KOPT-K1 (cell line): Measurements from ENCODE around the gene LAMTOR1.

Experiments
- H3K27ac ChIP-seq: fragments of 200-600 bp; sonication (generic); 2 replicates; pipeline ENCODE4 v1.5.1; 2016; ENCODE audit warnings: antibody characterized with exemption, mild to moderate bottlenecking, low read depth, low read length; ENCODE audit not compliant: poor library complexity, severe bottlenecking
- H3K36me3 ChIP-seq: fragments of 200-600 bp; sonication (generic); 2 replicates; pipeline ENCODE4 v1.5.1; 2017; ENCODE audit warnings: antibody characterized with exemption, mild to moderate bottlenecking, low read length, moderate library complexity; ENCODE audit not compliant: insufficient read depth
- H3K9me3 ChIP-seq: fragments of 200-600 bp; sonication (generic); 2 replicates; pipeline ENCODE4 v1.5.1; 2017; ENCODE audit warnings: antibody characterized with exemption, low read length, mild to moderate bottlenecking; ENCODE audit not compliant: insufficient read depth, poor library complexity, severe bottlenecking

The LAMTOR1 gene

GRCh38 chr11:72103754-72104167, 664 bp upstream of the LAMTOR1 start:
- H3K9me3 ChIP-seq, result no peaks in the 10 kb centered on the region
- H3K36me3 ChIP-seq, result peaks cover 42% of the 10 kb centered on the region
- peak overlapping the region; percentile 89 for H3K27ac ChIP-seq

- H3K36me3 ChIP-seq, result peaks cover 42% of the 10 kb centered on the region
- H3K27ac ChIP-seq, result peak overlapping the region; percentile 89
- H3K9me3 ChIP-seq, result no peaks in the 10 kb centered on the region
These were observed 509 bp downstream of the LAMTOR1 start for GRCh38 chr11:72102631-72102945.

GRCh38 chr11:72102162-72102561, 935 bp downstream of the LAMTOR1 start:
- peak overlapping the region; percentile 89 for H3K27ac ChIP-seq
- no peaks in the 10 kb centered on the region for H3K9me3 ChIP-seq
- peaks cover 42% of the 10 kb centered on the region for H3K36me3 ChIP-seq

- H3K36me3 ChIP-seq, result peaks cover 53% of the 10 kb centered on the region
- no peaks in the 10 kb centered on the region for H3K9me3 ChIP-seq
- no peak overlapping the region for H3K27ac ChIP-seq
These were observed 2.6 kb downstream of the LAMTOR1 start for GRCh38 chr11:72100462-72100861.

GRCh38 chr11:72100009-72100408, 3.1 kb downstream of the LAMTOR1 start:
- Histone ChIP-seq H3K9me3 (no peaks in the 10 kb centered on the region), H3K36me3 (peaks cover 57% of the 10 kb centered on the region), H3K27ac (no peak overlapping the region)

- Histone ChIP-seq H3K36me3 (peaks cover 68% of the 10 kb centered on the region), H3K27ac (no peak overlapping the region), H3K9me3 (no peaks in the 10 kb centered on the region)
These were observed 4.4 kb downstream of the LAMTOR1 start for GRCh38 chr11:72098741-72099140.

- Histone ChIP-seq H3K27ac (no peak overlapping the region), H3K36me3 (peaks cover 58% of the 10 kb centered on the region), H3K9me3 (no peaks in the 10 kb centered on the region)
These were observed 11.8 kb downstream of the LAMTOR1 start for GRCh38 chr11:72091292-72091691.

GRCh38 chr11:72088076-72088808, 14.9 kb downstream of the LAMTOR1 start:
- no peaks in the 10 kb centered on the region for H3K9me3 ChIP-seq
- H3K27ac ChIP-seq, result no peak overlapping the region

GRCh38 chr11:72085621-72086351, 17.3 kb downstream of the LAMTOR1 start:
- peaks cover 29% of the 10 kb centered on the region for H3K36me3 ChIP-seq
- H3K27ac ChIP-seq, result no peak overlapping the region
- no peaks in the 10 kb centered on the region for H3K9me3 ChIP-seq

More at GRCh38 chr11:72088076-72088808, 14.9 kb downstream of the LAMTOR1 start:
- peaks cover 36% of the 10 kb centered on the region for H3K36me3 ChIP-seq

- Histone ChIP-seq H3K9me3 (no peaks in the 10 kb centered on the region), H3K27ac (no peak overlapping the region), H3K36me3 (peaks cover 22% of the 10 kb centered on the region)
These were observed 18.1 kb downstream of the LAMTOR1 start for GRCh38 chr11:72084965-72085364.

- Histone ChIP-seq H3K36me3 (peaks cover 13% of the 10 kb centered on the region), H3K27ac (no peak overlapping the region), H3K9me3 (no peaks in the 10 kb centered on the region)
These were observed 19.0 kb downstream of the LAMTOR1 start for GRCh38 chr11:72084076-72084475.

- H3K27ac ChIP-seq, result no peak overlapping the region
- H3K36me3 ChIP-seq, result peaks cover 6% of the 10 kb centered on the region; the same call in 1 of the 2 replicates
- no peaks in the 10 kb centered on the region for H3K9me3 ChIP-seq
These were observed 19.7 kb downstream of the LAMTOR1 start for GRCh38 chr11:72083414-72083813.

- Histone ChIP-seq H3K9me3 (no peaks in the 10 kb centered on the region), H3K36me3 (no peaks in the 10 kb centered on the region; the same call in 1 of the 2 replicates), H3K27ac (no peak overlapping the region)
These were observed 21.2 kb downstream of the LAMTOR1 start for GRCh38 chr11:72081821-72082453.

- Histone ChIP-seq H3K9me3 (no peaks in the 10 kb centered on the region), H3K27ac (peak overlapping the region; percentile 82), H3K36me3 (peaks cover 7% of the 10 kb centered on the region)
These were observed 21.9 kb downstream of the LAMTOR1 start for GRCh38 chr11:72081184-72081644.
